Thymus (tissue), 11 donors: Measurements from ENCODE around the gene VWC2. TPM values are rescaled to one million over a fixed set of nuclear protein-coding genes. Genes with fewer than 3 reads are reported as not detected.
A peak's percentile ranks its signal among the peaks of the same experiment; 100 is the strongest.

Source experiments
- DNase-seq, 9 donors: peaks; one replicate each; pipeline ENCODE4 v3.0.0-alpha.2; 2013; ENCODE audit warnings: low spot score in 9 of 9, low read depth in 6 of 9, missing footprints in 1 of 9
- H3K27ac ChIP-seq, 2 donors: one replicate each; pipeline ENCODE4 v1.5.1; 2013; ENCODE audit warnings: control low read depth in 1 of 2, low read depth in 1 of 2, low read length in 1 of 2, mild to moderate bottlenecking in 1 of 2, moderate library complexity in 1 of 2
- H3K27me3 ChIP-seq, 2 donors: one replicate each; pipeline ENCODE4 v1.5.1; 2013; ENCODE audit warnings: low read length in 1 of 2; ENCODE audit not compliant: control insufficient read depth in 2 of 2, insufficient read depth in 1 of 2
- H3K36me3 ChIP-seq, 2 donors: one replicate each; pipeline ENCODE4 v1.5.1; 2013; ENCODE audit warnings: low read length in 1 of 2, mild to moderate bottlenecking in 1 of 2, moderate library complexity in 1 of 2; ENCODE audit not compliant: control insufficient read depth in 2 of 2, insufficient read depth in 2 of 2
- H3K4me1 ChIP-seq, 2 donors: one replicate each; pipeline ENCODE4 v1.5.1; 2013; ENCODE audit warnings: low read length in 2 of 2; ENCODE audit not compliant: control insufficient read depth in 2 of 2, insufficient read depth in 2 of 2
- H3K4me3 ChIP-seq, 2 donors: one replicate each; pipeline ENCODE4 v1.5.1; 2013; ENCODE audit warnings: low read length in 2 of 2, control low read depth in 1 of 2, mild to moderate bottlenecking in 1 of 2
- H3K9me3 ChIP-seq, 2 donors: one replicate each; pipeline ENCODE4 v1.5.1; 2013; ENCODE audit warnings: low read length in 1 of 2, mild to moderate bottlenecking in 1 of 2; ENCODE audit not compliant: control insufficient read depth in 2 of 2, insufficient read depth in 1 of 2
- WGBS: extraction: QIAGEN DNeasy Blood & Tissue Kit; methylation state at CpG from one replicate; pipeline ENCODE4 v1.1.7; 2013; 5-methylcytosine and 5-hydroxymethylcytosine counted together
- polyA plus RNA-seq: library from polyadenylated mRNA; stranded (reverse); fragments of 200-250 nt; gene quantifications from one replicate; pipeline ENCODE4 v1.2.3, GENCODE V29; 2013
- total RNA-seq: library from RNA; stranded (reverse); fragments of 120-200 nt; gene quantifications from one replicate; pipeline ENCODE4 v1.2.4, GENCODE V29; 2013
- donor health status: healthy.

The VWC2 gene
- total and polyA plus RNA-seq, 2 donors, result 0.02 to 0.05 TPM

GRCh38 chr7:49791088-49791741, 17.8 kb downstream of the VWC2 start:
- Histone ChIP-seq H3K9me3 (no peaks in the 10 kb centered on the region), H3K36me3 (no peaks in the 10 kb centered on the region), H3K4me1 (no peaks in the 10 kb centered on the region), H3K4me3 (no peak overlapping the region), H3K27me3 (no peaks in the 10 kb centered on the region), H3K27ac (no peak overlapping the region)
- DNase-seq, result peak in 5 of 9 donors; percentile 4 to 43 (median 15)
- 31% methylated on average over 7 of the region's 7 CpGs for WGBS

GRCh38 chr7:49797987-49798660, 24.7 kb downstream of the VWC2 start:
- Histone ChIP-seq H3K36me3 (no peaks in the 10 kb centered on the region), H3K9me3 (no peaks in the 10 kb centered on the region), H3K27ac (no peak overlapping the region), H3K4me3 (no peak overlapping the region), H3K27me3 (no peaks in the 10 kb centered on the region), H3K4me1 (peaks cover 0 to 6% of the 10 kb centered on the region in 2 donors)
- no peak for DNase-seq
- WGBS, result 90% methylated on average over 6 of the region's 6 CpGs

GRCh38 chr7:49800031-49800430, 26.6 kb downstream of the VWC2 start:
- no peaks in the 10 kb centered on the region for H3K9me3 ChIP-seq
- H3K27me3 ChIP-seq, result no peaks in the 10 kb centered on the region
- H3K4me1 ChIP-seq, result peaks cover 0 to 6% of the 10 kb centered on the region in 2 donors
- WGBS, result 92% methylated on average over 5 of the region's 5 CpGs
- no peak overlapping the region for H3K27ac ChIP-seq
- DNase-seq, result no peak
- no peak overlapping the region for H3K4me3 ChIP-seq
- no peaks in the 10 kb centered on the region for H3K36me3 ChIP-seq

- no peaks in the 10 kb centered on the region for H3K27me3 ChIP-seq
- no peak for DNase-seq
- H3K9me3 ChIP-seq, result no peaks in the 10 kb centered on the region
- no peaks in the 10 kb centered on the region for H3K36me3 ChIP-seq
- 98% methylated on average over 15 of the region's 15 CpGs for WGBS
- peaks cover 0 to 6% of the 10 kb centered on the region in 2 donors for H3K4me1 ChIP-seq
- no peak overlapping the region for H3K27ac ChIP-seq
- H3K4me3 ChIP-seq, result no peak overlapping the region
Measured at GRCh38 chr7:49802600-49802999, 29.2 kb downstream of the VWC2 start.

- 94% methylated on average over 4 of the region's 4 CpGs for WGBS
- Histone ChIP-seq H3K27me3 (no peaks in the 10 kb centered on the region), H3K9me3 (no peaks in the 10 kb centered on the region), H3K36me3 (no peaks in the 10 kb centered on the region), H3K27ac (no peak overlapping the region), H3K4me3 (no peak overlapping the region), H3K4me1 (peaks cover 0 to 6% of the 10 kb centered on the region in 2 donors)
- no peak for DNase-seq
Measured at GRCh38 chr7:49803812-49804211, 30.4 kb downstream of the VWC2 start.

GRCh38 chr7:49805371-49806007, 32.1 kb downstream of the VWC2 start:
- Histone ChIP-seq H3K4me3 (no peak overlapping the region), H3K9me3 (no peaks in the 10 kb centered on the region), H3K4me1 (peaks cover 0 to 3% of the 10 kb centered on the region in 2 donors), H3K27ac (no peak overlapping the region), H3K36me3 (no peaks in the 10 kb centered on the region), H3K27me3 (no peaks in the 10 kb centered on the region)
- DNase-seq, result no peak
- WGBS, result 90% methylated on average over 2 of the region's 2 CpGs

GRCh38 chr7:49812534-49812933, 39.1 kb downstream of the VWC2 start:
- DNase-seq, result no peak
- H3K27ac ChIP-seq, result no peak overlapping the region
- no peaks in the 10 kb centered on the region for H3K36me3 ChIP-seq
- no peaks in the 10 kb centered on the region for H3K9me3 ChIP-seq
- no peaks in the 10 kb centered on the region for H3K4me1 ChIP-seq
- no peaks in the 10 kb centered on the region for H3K27me3 ChIP-seq
- no peak overlapping the region for H3K4me3 ChIP-seq

- DNase-seq, result no peak
- H3K4me3 ChIP-seq, result no peak overlapping the region
- H3K27me3 ChIP-seq, result no peaks in the 10 kb centered on the region
- H3K36me3 ChIP-seq, result no peaks in the 10 kb centered on the region
- WGBS, result 85% methylated on average over 1 of the region's 1 CpG
- no peaks in the 10 kb centered on the region for H3K9me3 ChIP-seq
- no peak overlapping the region for H3K27ac ChIP-seq
- no peaks in the 10 kb centered on the region for H3K4me1 ChIP-seq
Measured at GRCh38 chr7:49817279-49817678, 43.8 kb downstream of the VWC2 start.

- Histone ChIP-seq H3K4me1 (no peaks in the 10 kb centered on the region), H3K27ac (no peak overlapping the region), H3K9me3 (no peaks in the 10 kb centered on the region), H3K36me3 (no peaks in the 10 kb centered on the region), H3K27me3 (no peaks in the 10 kb centered on the region), H3K4me3 (no peak overlapping the region)
- DNase-seq, result no peak
Measured at GRCh38 chr7:49821181-49821580, 47.7 kb downstream of the VWC2 start.
